DMS79 (cell line): Measurements from ENCODE around the gene MAGEB17.
"Not testable (repeated sequence)": the region's sequence is repeated elsewhere in the genome, so short reads cannot be mapped to it uniquely, and the experiment has no call there.

Experiments
- DNase-seq: peaks from one replicate; lab custom pipeline; 2025; lab: John Stamatoyannopoulos, UW

Gene MAGEB17

GRCh38 chrX:16156692-16157331 is 10.5 kb upstream of the MAGEB17 start:
- no peak for DNase-seq

DNA sequence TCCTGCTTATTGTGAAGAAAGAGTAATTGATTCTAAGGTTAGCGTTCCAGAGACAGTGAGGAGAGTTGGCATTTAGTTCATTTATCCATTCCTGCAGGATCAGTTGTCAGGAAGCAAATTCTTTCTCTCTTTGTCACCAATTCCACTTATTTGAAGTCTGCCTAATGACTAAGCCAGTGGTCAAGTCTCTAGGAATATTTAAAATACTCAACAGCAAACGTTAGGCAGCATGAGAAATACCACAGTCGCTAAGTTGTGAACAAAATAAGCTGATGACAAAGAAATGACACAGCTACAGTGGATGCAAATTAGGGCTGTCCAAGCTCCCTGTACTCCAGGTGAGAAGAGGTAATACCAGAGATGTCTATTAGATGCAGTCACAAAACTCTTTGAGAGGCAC is 6.6 kb upstream of the MAGEB17 start:
- no peak for DNase-seq

DNA sequence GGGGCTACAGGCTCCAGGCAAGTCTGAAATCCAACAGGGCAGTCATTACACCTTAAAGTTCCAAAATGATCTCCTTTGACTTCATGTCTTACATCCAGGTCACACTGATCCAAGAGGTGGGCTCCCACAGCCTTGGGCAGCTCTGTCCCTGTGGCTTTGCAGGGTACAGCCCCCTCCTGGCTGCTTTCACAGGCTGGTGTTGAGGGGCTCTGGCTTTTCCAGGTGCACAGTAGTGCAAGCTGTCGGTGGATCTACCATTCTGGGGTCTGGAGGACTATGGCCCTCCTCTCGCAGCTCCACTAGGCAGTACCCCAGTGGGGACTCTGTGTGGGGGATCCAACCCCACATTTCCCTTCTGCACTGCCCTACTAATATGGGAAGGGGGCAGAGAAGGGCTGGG is 6.1 kb upstream of the MAGEB17 start:
- DNase-seq: not testable (repeated sequence)

DNA sequence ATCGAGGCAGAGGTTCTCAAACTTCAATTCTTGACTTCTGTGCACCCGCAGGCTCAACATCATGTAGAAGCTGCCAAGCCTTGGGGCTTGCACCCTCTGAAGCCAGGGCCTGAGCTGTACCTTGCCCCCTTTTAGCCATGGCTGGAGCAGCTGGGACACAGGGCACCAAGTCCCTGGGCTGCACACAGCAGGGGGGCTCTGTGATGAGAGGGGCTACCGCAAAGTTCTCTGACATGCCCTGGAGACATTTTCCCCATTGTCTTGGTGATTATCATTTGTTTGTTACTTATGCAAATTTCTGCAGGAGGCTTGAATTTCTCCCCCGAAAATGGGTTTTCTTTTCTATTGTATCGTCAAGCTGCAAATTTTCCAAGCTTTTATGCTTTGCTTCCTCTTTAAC is 4.9 kb upstream of the MAGEB17 start:
- DNase-seq: no peak

- no peak for DNase-seq
Observed at GRCh38 chrX:16164748-16165147, 2.5 kb upstream of the MAGEB17 start.

DNA sequence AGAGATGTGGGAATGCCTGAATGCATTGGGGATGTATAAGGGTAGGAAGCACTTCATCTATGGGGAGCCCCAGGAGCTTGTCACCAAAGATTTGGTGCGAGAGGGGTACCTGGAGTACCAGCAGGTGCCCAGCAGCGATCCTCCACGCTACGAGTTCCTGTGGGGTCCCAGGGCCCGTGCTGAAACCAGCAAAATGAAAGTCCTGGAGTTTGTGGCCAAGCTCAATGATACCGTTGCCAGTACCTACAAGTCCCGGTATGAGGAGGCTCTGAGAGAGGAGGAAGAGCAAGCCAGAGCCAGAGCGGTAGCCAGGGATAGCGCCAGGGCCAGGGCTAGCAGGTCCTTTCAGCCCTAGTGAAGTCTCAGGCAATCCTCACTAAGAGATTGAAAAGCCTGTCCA is 3.8 kb downstream of the MAGEB17 start:
- DNase-seq: no peak

GRCh38 chrX:16171944-16172343 is 4.7 kb downstream of the MAGEB17 start:
- no peak for DNase-seq

GRCh38 chrX:16172391-16172790 is 5.1 kb downstream of the MAGEB17 start:
- DNase-seq: no peak

DNA sequence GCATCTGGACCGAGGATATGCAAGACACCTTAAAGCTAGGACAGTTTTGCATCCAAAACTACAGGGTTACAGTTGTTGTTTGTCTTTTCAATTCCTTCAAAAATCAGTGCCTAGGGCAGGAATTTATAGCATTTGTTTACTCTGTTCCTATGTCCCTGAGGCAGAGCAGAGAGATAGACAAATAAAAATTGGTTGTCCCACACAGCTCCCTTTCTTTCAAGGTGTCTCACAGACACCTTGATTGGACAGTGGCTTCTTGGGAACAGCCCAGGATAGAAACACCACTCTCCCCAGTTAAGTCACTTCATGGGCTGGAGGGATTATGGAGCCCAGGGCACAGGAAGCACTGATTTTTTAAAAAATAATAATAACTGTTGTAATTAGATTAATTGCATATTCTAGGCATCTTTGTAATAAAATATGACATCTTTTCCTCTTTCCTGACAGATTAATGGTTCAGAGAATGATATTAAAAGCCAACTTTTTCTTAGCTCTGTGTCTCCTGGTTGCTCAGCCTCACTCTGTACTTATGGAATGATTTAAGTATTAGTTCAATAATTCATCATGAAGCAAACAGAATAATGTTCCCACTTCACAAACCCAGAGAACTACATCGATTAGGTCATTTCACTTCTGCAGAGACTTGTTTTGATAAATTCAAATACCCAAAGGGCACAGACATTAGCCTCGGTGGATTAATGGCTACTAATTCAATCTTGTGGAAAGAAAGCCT is 8.2 kb downstream of the MAGEB17 start:
- no peak for DNase-seq

DNA sequence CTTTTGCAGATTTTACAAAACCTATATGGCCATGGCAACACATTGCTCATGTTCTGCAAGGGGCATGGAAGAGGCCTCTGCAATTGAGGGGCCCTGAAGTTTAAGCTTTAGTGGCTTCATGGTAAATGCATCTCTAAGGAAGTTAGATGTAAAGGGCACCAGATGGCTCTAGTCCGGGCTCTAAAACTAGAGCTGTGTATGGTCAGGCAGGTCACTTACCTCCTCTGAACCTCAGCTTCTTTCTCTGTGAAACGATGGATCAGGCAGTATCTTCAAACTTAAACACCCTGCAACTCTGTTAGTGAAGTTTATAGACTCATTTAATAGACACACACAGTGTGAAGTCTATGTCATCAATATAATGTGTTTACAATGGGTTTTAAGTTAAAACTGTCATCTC is 10.0 kb downstream of the MAGEB17 start:
- no peak for DNase-seq

- DNase-seq: not testable (repeated sequence)
Observed at GRCh38 chrX:16183843-16184242, 16.6 kb downstream of the MAGEB17 start.

DNA sequence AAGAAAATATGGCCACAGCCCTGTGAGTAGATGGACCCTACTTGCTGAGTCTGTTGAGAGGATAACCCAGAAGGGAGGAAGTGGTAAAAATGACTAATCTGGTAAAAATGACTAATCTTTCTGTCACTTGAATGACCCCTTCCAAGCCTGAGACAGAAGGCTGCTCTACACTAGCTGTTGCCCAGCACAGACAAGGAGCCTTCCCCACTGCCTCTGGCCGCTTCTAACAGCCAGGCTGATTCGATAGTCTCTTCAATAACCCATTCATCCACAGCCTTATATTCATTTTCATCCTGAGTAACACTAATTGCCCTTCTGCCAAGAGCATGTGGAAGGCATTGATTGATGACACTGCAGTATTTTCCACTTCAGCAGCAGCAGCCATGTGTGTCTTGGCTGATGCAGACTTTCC is 18.4 kb downstream of the MAGEB17 start:
- no peak for DNase-seq

DNA sequence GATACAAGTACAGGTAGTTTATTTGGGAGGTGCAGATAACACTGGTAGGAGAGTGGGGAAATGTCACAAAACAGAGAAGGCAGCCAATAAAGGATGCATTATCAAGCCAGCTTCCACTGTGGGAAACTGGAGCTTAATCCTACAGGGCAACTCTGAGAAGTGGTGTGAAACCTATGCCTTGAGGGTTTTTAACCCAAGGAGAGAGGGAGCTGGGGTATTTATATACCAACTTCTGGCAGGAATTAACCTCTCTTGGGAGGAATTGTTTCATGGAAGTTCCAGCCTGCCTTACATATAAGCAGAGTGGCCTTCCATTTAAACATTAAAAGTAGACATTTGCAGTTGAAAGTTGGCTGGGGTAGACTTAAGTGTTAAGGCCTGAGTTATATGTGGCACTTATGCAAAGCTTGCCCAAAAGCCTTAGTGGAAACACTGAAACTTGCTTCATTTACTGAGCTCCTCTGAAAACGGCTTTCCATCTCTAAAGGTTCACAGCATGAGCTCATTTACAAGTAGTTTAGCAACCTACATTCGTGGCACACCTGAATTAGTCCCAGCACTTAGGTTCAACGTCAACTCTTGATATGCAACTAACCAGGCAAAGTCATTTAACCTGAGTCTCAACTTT is 19.2 kb downstream of the MAGEB17 start:
- no peak for DNase-seq

DNA sequence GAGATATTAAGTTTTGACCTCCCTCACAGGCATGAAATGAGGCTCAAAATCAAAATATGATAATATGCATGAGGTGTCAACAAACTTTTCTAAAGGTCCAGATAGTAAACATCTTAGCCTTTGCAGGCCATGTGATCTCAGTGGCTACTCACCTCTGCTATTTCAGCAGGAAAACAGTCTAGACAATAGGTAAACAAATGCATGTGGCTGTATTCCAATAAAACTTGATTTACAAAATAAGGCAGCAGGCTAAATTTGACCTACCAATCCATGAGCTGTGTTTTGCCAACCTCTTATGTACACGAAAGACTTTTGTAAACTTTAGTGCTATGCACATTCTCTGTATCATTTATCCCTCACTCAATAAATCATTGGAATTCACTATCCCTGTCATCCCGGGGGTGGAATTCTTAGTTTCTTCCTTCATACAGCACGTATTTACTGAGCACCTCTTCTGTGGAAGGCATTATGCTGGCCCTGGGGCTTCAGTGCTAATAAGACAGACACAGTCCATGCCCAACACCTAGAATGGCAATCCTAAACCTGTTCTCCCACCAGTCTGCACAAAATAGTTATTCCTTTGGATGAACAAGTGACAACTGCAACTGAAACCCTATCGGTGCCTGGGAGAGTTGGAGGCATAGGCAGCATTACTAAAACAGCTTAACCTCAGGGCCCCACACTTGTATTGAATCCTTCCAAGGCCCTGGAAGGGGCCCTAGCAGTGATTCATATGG is 19.9 kb downstream of the MAGEB17 start:
- no peak for DNase-seq

DNA sequence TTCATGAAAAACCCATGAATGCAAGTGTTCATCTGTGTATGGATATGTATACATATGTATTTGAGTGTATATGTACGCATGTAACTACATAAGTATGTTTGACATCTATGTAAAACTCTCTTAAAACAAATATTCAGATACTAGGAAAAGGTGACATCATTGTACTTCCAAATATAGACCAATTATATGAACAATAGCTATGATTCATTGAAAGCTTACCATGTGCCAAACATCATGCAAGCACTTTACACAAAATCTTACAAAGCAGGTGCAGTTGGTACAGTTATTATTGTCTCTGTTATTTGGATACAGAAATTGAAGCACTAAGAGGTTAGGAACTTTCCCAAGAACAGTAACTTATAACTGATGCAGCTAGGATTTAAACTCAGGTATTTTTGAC is 21.4 kb downstream of the MAGEB17 start:
- no peak for DNase-seq

- no peak for DNase-seq
Observed at GRCh38 chrX:16191605-16192004, 24.3 kb downstream of the MAGEB17 start.

DNA sequence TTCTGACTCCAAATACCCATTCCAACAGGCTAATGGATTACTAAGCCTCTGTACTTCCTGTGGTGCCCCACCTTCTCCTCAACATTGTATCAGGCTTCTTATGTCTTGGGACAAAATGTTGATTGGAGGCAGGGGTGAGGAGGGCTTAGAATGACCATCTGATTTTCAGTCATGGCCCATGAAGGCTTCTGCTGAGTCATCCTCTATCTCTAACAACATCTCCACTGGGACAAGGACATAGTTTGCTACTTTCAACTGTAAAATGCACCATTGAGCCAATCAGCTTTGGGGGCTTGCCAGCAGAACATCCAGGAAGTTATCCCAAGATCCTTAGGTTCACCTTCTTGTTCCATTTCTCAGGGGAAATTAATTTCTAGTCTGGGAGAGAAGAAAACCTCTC is 29.5 kb downstream of the MAGEB17 start:
- no peak for DNase-seq

- DNase-seq: no peak
Observed at GRCh38 chrX:16199343-16199742, 32.1 kb downstream of the MAGEB17 start.

DNA sequence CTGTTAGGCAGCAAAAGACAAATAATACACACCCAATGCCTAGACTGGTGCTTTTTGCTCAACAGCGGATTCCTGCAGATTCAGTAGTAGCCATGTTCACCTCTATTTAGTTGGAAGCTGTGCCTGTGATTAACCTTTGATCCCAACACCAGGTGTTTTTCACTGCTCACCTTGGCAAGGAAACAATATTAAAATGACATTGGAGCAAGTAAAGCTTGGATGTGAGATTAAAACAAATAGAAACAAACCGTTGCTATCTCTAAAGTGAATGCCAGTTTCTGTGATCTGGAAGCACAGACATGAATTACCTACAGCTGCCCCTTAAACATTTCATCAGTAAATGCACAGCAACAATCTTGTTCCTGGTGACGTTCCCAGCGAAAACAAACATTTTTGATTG is 35.7 kb downstream of the MAGEB17 start:
- no peak for DNase-seq

GRCh38 chrX:16204538-16204937 is 37.3 kb downstream of the MAGEB17 start:
- DNase-seq: no peak

DNA sequence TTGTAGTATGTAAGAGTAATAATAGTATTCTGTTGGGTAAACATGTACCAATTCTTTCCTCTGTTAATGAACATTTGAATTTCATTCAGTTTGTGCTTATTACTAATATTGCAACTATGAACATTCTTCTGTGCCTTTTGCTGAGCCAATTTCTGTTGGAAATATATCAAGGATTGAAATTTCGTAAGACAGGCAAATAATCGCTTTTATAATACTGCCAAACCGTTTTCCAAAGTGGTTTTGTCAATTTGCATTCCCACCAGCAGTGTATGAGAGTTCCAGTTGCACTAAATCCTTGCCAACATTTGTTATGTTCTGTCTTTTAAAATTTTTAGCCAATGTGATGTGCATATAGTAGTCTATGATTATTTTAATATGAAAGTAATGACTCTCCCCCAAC is 38.6 kb downstream of the MAGEB17 start:
- no peak for DNase-seq

DNA sequence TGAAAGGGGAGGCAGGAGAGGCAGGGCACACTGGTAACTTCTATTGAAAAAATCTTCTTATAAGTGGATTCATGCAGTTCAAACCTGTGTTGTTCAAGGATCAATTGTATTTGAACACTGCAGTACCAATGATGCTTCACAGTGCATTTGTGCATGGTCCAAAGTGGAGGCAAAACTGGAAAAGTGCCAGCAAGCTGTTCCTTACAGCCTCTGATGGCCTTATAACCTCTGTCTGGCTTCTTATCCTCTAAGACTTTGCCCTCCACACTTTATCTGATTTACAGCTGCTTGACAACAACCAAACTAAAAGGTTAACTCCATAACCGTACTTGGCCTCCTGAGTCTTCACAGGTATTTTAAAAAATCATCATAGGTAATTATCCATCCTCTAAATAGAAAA is 40.4 kb downstream of the MAGEB17 start:
- no peak for DNase-seq

- DNase-seq: no peak
Observed at GRCh38 chrX:16208601-16209000, 41.3 kb downstream of the MAGEB17 start.
